ENCODE measurements around the gene HABP4.

The HABP4 gene

DNA sequence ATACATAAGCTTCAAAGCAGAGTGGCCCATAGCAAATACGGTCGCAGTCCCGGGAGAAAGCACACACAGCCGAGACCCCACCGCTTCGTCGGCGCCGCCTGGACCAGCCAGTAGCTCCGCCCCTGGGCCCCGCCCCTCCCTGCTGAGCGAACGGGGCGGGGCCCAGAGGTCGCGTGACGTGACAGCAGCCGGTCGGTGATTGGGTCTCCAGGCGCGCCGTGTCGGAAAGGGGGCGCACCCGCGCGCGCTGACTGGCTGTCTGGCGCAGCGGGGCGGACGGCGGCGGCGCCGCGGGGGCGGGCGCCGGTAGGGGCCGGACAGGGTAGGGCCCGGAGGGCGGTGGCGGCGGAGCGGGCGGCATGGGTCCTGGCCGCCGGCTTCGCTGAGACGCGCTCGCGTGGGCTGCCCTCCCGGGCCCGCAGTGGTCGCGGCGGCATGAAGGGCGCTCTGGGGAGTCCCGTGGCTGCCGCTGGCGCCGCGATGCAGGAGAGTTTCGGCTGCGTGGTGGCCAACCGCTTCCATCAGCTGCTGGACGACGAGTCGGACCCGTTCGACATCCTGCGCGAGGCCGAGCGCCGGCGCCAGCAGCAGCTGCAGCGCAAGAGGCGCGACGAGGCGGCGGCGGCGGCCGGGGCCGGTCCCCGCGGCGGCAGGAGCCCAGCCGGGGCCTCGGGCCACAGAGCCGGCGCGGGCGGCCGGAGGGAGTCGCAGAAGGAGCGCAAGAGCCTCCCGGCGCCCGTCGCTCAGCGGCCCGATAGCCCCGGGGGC lies at the start of gene HABP4:
Gene HABP4, plus strand, starts transcription at position 325 of the 768 bp plus-strand sequence. Its CDS starts 111 bp downstream, at position 436.
- DNase-seq = peak; percentile 91

GRCh38 chr9:96408409-96409280 lies 41.3 kb upstream of the HABP4 start:
- DNase-seq = no peak

DNA sequence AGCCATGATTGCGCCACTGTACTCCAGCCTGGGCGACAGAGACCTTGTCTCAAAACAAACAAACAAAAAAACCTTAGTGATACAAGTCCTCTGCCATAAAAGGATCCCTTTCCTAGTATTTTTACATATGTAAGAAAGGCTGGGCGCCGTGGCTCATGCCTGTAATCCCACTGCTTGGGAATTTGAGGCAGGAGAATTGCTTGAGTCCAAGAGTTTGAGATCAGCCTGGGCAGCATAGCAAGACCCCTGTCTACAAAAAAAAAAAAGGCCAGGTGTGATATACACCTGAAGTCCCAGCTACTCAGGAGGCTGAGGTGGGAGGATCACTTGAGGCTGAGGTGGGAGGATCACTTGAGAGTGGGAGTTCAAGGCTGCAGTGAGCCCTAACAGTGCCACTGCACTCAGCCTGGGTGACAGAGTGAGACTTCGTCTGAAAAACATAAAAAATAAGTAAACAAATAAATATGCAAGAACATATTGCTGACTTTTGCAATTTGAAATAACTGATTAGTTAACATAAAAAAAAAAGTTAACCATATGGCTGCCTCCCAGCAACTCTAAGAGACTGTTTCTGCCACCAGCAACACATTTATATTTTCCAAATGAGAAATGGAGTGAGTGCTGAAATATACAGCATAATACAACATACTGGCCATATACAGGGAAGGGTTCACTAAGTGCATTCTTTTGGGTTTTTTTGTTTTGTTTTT lies 38.7 kb upstream of the HABP4 start:
- no peak for DNase-seq

DNA sequence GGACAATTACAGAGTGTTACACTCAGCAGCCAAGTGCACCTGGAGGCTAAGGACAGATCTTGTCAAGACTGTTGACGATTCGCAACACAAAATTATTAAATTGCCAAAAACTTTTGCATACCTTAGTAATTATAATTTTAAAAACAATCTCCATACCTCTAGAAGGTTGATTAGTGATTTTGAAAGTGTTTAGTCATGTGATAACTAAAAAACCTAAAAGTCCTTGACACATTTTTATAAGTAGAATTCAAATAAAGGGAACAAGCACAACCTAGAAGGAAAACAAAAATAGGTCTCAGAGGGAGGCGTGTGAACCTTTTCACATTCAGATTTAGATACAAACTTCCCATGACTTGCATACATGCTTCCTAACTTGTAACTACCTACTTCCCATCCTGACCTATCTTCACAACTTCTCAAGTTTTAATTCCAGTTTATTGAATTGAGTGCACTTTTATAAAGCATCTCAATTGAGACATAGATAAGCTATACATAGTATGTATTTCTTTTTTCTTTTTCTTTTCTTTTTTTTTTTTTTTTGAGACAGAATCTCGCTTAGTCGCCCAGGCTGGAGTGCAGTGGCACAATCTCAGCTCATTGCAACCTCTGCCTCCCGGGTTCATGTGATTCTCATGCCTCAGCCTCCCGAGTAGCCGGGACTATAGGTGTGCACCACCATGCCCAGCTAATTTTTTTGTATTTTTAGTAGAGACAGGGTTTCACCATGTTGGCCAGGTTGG lies 37.6 kb upstream of the HABP4 start:
- DNase-seq = no peak

DNA sequence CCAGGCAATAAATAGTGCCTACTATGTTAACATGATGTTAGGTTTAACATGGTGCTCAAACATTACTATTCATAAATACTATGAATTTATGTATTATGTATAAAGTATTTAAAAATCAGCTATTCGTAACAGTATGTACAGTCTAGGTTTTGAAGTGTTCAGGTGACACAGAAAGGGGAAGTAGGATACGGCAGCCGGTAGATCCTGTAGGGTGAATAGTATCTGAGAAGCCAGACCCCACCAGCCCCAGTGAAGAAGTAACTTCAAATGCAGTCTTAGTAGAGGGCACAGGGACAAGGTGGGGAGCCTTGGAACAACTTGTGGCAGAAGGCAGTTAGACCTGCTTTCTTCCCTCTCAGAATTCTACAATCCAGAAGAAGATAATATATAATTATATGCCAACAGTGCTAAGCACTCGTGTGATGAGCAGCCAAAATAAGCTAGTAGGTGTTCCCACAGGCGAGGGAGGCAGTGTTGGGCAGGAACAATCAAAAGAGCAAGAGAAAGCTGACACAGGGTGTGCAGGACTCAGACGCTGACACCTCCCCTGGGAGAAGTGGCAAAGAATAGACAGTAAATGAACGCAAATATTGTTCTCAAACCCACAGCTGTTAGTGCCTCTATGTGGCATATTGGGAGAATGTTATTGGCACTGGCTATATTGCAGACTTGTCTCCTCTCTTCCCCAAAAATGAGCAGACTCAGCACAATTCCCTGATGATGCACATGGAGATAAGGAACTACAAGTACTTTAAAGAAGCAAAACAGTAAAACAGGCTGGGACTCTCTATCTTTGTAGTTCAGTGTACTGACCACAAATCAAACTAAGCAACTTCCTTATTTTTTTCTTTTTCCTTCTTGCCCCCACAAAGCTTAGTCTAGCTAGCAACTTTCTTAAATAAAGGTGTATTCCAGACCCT lies 36.4 kb upstream of the HABP4 start:
- DNase-seq = no peak

- DNase-seq = peak; percentile 81
These were observed 32.9 kb upstream of the HABP4 start for GRCh38 chr9:96417051-96417586.

DNA sequence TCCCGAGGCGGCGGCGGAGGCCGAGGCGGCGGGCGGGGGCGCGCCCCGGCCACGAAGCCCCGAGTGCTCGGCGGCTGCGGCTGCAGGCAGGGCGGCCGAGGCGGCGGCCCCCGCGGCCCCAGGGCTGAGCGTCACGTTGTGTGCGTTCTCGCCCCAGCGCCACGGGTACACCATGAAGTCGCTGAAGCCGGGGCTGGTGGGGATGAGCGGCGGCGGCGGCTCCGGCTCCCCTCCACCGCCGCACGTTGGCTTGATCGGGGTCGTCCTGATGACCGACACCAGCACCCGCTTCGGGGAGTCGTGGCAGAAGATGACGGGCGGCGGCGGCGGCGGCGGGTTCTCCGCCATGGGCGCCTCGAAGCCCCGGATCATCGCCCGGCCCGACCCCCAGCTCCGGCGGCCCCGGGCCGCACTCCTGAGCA lies 32.3 kb upstream of the HABP4 start:
- no peak for DNase-seq

DNA sequence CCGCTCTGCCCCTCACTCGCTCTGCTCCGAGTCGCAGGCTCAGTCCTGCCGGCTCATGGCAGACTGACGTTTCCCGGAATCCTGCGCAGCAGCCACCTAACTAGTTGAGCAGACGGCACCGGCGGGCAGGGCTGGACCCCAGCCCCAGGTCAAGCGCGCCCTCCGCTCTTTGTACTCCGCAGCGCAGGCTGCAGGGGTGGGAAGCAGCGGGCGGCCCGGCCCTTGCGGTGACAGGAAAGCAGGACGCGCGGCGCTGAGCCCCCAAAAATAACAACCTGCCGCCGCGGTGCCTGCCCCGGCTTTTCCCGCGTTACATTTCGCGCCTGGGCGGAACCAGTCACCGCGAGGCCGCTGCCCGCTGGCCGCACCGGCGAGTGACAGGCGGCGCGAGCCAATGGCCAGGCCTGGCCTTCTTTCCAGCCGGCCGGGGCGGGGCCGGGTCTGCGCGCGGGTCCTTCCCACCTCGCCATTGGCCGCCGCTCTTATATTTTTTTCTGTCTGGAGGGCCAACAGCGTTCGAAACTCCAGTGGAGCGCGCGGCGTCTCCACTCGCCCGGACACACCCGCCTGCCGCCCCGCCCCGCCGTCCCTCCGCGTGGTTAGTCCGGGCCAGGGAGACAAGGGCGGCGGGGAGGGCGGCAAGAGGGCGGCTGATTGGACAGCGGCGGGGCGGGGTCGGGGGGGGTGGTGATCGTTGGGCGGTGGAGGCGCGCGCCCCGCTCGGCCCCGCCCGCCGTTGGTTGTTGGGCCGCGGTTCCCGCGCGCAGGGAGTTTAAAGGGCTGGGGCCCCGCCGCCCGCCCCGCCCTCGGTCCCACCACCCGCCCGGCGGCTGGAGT lies 31.7 kb upstream of the HABP4 start, which contains the start of gene ZNF367:
Gene ZNF367, minus strand, starts transcription at position 288 of the 837 bp plus-strand sequence. CDS start 338 bp downstream, outside the sequence.
- DNase-seq = peak; percentile 96

- DNase-seq = peak; percentile 76
These were observed 30.9 kb upstream of the HABP4 start for GRCh38 chr9:96418920-96419690.

- DNase-seq = no peak
These were observed 30.3 kb upstream of the HABP4 start for GRCh38 chr9:96419691-96419969.

DNA sequence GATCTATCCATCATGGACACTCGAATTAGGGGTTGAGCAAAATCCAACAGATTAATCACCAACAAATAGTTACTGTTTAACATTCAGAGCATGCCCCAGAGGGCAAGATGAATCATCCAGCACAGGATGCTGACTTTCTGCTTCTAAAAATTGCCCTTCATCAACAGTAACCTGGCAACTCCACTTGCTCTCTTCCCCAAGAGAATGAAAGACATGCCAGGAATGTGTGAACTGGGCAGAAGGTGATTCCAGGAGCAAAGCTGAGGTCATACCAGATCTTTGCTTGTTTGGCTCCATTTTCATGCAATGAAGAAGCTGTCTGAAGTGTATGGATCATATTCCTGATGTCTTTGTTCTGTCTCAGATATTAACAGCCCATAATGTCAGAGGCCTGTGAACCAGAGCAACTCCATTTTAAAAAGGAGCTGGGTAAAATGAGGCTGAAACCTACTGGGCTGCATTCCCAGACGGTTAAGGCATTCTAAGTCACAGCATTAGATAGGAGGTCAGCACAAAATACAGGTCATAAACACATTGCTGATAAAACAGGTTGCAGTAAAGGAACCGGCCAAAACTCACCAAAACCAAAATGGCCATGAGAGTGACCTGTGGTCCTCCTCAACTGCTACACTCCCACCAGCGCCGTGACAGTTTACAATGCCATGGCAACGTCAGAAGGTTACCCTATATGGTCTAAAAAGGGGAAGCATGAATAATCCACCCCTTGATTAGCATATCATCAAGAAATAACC lies 29.3 kb upstream of the HABP4 start:
- peak; percentile 11 for DNase-seq

- no peak for DNase-seq
These were observed 26.5 kb upstream of the HABP4 start for GRCh38 chr9:96423322-96423984.

DNA sequence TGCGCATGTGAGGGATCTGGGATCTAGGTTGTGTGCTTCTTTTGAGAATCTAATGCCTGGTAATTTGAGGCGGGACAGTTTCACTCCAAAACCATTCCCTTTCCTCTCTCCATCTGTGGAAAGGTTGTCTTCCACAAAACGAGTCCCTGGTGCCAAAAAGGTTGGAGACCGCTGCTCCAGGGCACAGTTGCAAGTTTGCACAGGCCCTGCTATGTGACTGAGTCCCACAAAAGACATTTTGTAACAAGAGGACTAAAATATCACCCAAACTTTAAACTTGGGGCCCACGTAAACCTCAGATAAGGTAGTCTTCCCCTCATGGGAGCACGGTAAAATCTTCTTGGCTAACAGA lies 26.0 kb upstream of the HABP4 start:
- no peak for DNase-seq

- DNase-seq = no peak
These were observed 24.3 kb upstream of the HABP4 start for GRCh38 chr9:96425500-96426169.

DNA sequence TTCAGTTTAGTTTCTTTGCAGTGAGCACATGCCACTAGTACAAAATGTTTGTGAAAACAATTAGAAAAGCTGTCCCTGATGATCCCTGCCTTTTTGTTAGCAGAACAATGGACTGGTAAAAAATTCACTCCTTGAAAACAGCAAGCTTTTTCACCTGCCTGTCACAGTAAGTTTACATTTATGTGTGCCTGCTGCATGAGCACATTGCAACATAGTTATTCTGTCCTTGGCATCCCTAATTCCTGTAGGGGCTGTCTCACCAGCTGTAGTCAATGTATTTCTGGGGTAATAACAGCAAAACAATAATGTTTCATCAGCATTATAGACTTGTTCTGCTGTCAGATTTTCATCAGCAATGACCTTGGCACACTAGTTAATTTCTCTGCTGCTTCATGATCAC lies 20.2 kb upstream of the HABP4 start:
- DNase-seq = no peak

DNA sequence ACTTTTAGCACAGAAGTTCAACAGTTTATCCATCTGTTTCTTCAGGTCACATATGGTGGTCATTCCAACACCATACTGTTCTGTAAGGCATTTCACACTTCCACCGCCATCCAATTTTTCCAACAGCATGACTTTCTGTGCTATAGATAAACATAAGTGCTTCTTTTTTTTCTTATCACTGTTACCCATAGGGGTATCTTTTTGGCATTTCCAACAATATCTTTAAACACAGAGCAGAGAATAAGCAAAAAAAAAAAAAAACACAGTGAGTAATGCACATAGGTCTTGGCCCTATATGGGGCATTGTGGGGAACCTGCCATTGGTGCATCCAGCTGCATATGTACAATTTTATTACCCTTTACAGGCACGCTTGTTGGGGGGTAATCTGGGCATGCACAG lies 19.6 kb upstream of the HABP4 start:
- no peak for DNase-seq

DNA sequence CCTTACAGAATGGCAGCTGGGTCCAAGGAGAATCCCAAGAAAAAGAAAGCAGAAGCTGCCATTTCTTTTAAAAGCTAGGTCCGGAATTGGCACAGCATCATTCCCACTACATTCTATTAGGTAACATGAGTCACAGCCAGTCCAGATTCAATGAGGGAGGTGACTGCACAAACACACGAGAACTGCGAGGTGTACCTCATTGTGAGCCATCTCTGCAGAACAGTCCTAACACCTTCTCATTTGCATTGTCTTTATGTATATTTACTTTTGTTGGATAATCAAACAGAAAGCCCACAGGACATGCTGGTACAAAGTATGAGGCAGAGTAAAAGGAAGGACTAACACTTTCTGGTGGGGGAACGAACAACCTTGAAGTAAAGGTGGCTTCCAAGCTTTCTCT lies 14.6 kb upstream of the HABP4 start:
- DNase-seq = no peak

DNA sequence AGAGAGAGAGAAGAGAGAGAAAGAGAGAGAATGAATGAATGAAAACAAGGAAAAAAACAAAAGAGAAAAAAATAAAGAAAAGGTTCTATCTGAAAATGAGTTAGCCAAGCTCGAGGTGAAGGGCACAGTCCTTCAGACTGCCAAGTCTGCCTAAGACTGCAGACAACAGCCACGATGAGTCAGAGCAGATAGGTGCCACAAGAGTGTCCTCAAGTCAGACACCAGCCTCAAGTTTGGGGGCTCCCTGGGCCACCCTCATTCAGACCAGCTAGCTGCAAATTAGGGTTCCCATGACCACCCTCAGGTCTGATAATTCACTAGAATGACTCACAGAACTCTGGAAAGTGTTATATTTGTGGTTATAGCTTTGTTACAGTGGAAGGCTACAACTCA lies 13.9 kb upstream of the HABP4 start:
- DNase-seq = no peak

All from NCI-H1105 treated with DMSO at 0.1 percent for 48 hours (cell line).